ENCODE measurements around the gene HACD2.

GRCh38 chr3:123469323-123469995 lies 115.4 kb downstream of the HACD2 start:
- TF ChIP-seq CHD2 (IDR thresholded peaks at IDR 0.05; ENCODE audit: low read length, partially characterized antibody) (no peak), MAX (IDR thresholded peaks at IDR 0.05) (no peak), RFX5 (IDR thresholded peaks at IDR 0.05) (no peak), CTCF (IDR thresholded peaks at IDR 0.05) (no peak), EHMT2 (IDR thresholded peaks at IDR 0.05; ENCODE audit: low read depth) (no peak), HDAC2 (IDR thresholded peaks at IDR 0.05) (no peak), SREBF2 (IDR thresholded peaks at IDR 0.05) (no peak), PBX3 (IDR thresholded peaks at IDR 0.05) (no peak), TP53 (CRISPR knock-in tag; IDR thresholded peaks at IDR 0.05) (no peak), REST (IDR thresholded peaks at IDR 0.05) (no peak), CBX2 (IDR thresholded peaks at IDR 0.05; ENCODE audit: borderline replicate concordance, low read depth) (no peak), MAZ (IDR thresholded peaks at IDR 0.05; ENCODE audit: borderline replicate concordance, low read depth, low read length) (no peak), POLR2A (IDR thresholded peaks at IDR 0.05; ENCODE audit: low read length) (no peak), MYC (IDR thresholded peaks at IDR 0.05; ENCODE audit: borderline replicate concordance, low read length) (no peak)

Data from A549 (cell line).